HTR-8/SVneo (cell line): Measurements from ENCODE around the gene PTAR1.

ENCODE experiments used
- DNase-seq: peaks from one replicate; pipeline ENCODE4 v3.0.0; 2011; ENCODE audit warnings: low spot score, mixed read lengths; ENCODE audit not compliant: insufficient read length
- FAIRE-seq: peaks from 2 replicates; lab custom pipeline; 2011; peaks lifted over from hg19 to GRCh38; lab: Jason Lieb, UNC

Gene PTAR1

DNA sequence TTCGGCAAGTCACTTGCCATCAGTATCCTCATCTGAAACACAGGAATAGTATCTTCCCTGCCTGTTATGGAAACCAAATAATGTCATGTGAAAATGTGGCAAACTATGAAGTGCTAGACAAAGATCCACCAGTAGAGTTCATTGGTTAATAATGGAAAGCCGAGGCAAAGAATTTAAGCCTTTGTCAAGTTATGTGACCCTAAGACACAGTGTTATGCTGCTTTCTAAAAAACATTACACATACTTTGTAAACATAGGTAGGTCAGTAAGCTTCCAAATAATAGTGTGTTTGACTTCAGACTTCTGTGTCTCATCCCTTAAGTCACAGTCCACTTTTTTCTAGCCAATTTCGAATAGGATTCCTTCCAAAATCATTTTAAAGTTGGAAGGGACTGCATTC, 6.0 kb downstream of the PTAR1 start:
- DNase-seq (no peak), FAIRE-seq (no peak)

DNA sequence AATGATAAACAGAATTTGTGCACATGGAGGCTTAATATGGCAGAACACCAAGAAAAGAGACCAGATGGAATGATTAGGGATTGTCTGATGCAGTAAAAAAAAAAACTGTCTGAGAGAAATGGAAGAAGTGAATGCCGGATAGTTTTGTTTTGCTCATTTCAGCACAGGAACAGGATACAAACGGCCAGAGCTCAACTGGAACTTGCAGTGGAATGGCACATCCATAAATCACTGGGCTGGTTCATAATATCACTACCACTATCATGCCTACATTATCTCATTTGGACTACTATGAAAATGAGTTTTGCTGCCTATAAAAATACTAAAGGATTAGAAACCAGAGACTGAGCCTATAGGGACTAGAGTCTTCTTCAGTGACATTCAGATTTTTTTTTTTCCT, 9.7 kb downstream of the PTAR1 start:
- FAIRE-seq (no peak), DNase-seq (no peak)

GRCh38 chr9:69748304-69748703, 11.5 kb downstream of the PTAR1 start:
- DNase-seq = no peak
- no peak for FAIRE-seq

- no peak for FAIRE-seq
Observed at GRCh38 chr9:69746859-69747560, 12.8 kb downstream of the PTAR1 start.

GRCh38 chr9:69745716-69746437, 13.9 kb downstream of the PTAR1 start:
- FAIRE-seq (no peak), DNase-seq (no peak)

More at GRCh38 chr9:69746859-69747560, 12.8 kb downstream of the PTAR1 start:
- no peak for DNase-seq

- DNase-seq = no peak
- FAIRE-seq = no peak
Observed at GRCh38 chr9:69744688-69745380, 15.0 kb downstream of the PTAR1 start.

- FAIRE-seq = no peak
- no peak for DNase-seq
Observed at GRCh38 chr9:69743930-69744329, 15.9 kb downstream of the PTAR1 start.

GRCh38 chr9:69740872-69741505, 18.8 kb downstream of the PTAR1 start:
- DNase-seq (no peak), FAIRE-seq (no peak)

DNA sequence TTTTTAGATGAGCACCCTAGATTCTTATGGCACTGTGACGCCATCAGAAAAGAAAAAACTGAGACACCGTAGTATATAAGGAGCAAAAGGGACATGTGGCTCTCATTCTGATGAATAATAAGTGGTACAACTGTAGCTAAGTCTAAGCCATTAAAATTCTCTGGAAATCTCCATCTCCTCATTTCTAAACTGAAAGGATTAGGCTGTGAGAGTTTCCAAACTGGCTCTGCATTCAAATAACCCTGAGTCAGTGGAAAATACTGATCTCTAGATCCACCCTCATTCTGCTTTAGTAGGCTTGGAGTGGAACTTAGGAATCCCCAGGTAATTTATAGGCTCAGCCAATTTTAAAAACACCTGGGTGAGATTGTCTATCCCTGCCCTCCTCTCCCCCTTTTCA, 28.5 kb downstream of the PTAR1 start:
- FAIRE-seq (no peak), DNase-seq (no peak)

DNA sequence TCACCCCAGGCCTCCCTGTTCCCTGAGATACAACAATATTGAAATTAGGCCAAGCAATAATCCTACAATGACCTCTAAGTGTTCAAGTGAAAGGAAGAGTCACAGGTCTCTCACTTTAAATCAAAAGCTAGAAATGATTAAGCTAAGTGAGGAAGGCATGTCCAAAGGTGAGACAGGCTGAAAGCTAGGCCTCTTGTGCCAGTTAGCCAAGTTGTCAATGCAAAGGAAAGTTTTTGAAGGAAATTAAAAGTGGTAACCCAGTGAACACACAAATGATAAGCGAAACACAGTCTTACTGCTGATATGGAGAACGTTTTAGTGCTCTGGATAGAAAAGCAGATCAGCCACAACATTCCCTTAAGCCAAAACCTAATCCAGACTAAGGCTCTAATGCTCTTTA, 39.8 kb downstream of the PTAR1 start:
- DNase-seq (no peak), FAIRE-seq (no peak)

DNA sequence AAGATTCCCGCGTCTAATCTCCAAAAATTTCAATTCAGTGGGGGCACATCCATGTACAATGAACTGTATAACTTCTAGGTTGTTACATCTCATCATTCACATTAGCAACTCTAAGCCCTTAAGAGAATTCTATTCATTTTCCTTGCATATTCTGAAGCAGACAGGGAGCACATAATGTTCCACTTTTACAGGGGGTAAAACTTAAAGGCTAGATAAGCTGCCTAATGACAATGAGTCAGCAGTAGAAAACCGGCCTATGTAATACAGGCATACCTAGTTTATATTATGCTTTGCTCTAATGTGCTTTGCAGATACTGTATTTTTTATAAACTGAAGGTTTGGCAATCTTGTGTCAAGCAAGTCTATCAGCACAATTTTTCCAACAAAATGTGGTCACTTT, 40.4 kb downstream of the PTAR1 start:
- FAIRE-seq (no peak), DNase-seq (no peak)

- no peak for DNase-seq
Observed at GRCh38 chr9:69718218-69718617, 41.6 kb downstream of the PTAR1 start.

GRCh38 chr9:69715825-69716224, 44.0 kb downstream of the PTAR1 start:
- no peak for FAIRE-seq
- DNase-seq = no peak

More at GRCh38 chr9:69718218-69718617, 41.6 kb downstream of the PTAR1 start:
- FAIRE-seq = no peak

DNA sequence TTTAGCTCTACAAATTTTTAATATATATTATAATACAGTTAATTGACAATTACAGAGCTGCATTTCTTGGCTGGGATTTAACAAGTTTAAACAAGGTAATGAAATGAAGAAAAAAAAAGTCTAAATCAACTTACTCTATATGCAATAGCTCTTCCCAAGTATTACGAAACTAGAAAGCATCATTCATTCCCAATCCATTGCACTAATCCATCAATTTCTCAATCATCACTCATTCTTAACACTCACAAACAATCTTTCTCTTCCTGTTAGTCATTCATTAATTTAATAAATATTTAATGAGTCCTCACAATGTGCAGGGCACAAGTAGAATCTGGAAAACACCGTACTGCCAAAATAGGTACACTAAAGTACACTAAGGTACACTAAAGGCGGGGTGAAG, 44.7 kb downstream of the PTAR1 start:
- FAIRE-seq = no peak

GRCh38 chr9:69697475-69697874, 62.3 kb downstream of the PTAR1 start:
- FAIRE-seq (no peak), DNase-seq (no peak)

More for the DNA sequence above, 44.7 kb downstream of the PTAR1 start:
- DNase-seq = no peak

DNA sequence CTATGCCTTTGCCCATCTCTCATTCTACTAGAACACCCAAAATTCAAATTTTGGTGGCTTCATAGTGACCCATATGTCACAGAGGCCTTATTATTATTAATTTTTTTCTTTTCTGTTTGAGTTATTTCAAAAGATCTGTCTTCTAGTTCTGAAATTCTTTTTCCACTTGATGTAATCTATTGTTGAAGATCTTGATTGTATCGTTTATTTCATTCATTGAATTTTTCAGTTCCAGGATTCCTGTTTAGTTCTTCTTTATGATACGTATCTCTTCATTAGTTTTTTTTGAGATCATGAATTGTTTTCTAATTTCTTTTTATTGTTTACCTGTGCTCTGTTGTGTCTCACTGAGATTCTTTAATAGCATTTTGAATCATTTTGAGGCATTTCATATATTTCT, 63.0 kb downstream of the PTAR1 start:
- FAIRE-seq (no peak), DNase-seq (no peak)

DNA sequence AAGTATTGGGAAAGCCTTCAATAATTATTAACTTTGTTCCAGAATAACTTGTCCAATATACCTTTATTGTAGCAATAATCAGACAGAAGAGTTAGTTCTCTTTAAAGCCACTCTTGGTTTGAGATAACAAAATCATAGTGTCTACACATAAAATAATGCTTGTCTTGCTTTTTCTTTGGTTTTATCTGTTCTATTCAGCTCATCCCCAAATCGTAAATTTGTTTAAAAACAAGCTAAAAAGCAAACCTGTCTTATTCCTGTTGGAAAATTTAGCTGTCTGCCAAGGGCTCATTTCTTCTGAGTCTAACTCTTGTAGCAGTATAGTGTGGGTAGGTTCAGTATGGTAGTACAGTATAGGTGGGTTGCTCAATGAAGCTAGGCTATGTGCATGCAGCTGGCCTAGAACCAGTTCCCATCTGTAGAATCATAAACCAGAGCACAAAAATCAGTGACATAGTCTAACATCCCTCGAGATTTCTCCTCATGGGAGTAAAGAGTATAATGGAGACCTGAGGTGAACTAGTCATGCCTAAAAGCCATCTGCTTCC, 69.7 kb downstream of the PTAR1 start:
- no peak for FAIRE-seq
- DNase-seq = no peak

DNA sequence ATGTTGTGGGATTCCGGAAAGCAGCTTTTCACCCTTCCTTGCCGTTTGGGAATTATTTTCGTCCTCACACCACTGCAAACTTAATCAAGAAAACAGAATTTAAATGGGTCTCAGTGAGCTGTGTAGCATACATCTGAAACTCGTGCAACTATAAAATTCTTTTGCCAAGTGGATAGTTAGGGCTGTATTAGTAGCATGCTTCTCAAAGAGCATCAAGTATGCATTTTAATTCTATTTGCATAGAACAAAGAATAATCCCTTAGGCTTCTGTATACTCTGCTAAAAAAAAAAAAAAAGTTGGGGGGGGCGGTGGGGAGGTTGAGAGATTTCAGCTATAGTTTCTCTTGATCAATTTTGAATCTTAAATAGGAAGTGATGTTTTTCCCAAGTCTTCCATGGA, 75.9 kb downstream of the PTAR1 start:
- no peak for FAIRE-seq
- DNase-seq = no peak

GRCh38 chr9:69678843-69679538, 80.8 kb downstream of the PTAR1 start:
- DNase-seq (no peak), FAIRE-seq (no peak)

DNA sequence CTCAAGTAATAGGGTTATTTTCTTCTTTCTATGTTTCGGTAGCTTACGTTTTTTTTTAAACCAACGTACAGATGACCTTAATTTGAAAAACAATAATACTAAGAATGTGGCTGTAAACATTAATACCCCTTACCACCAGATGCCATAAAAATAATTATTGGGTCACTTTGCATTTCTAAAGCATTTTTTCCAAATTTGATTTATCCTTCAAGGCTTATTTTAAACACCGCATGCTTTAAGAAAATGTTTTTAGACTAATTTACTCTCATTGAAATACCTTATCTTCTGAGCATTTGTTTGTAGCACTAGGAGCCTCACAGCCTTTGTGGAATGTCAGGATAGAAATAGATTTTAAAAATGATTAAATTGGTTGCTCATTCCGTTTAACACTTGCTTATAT, 81.9 kb downstream of the PTAR1 start:
- FAIRE-seq (no peak), DNase-seq (no peak)
